Limb (tissue), 2 donors: Measurements from ENCODE around the gene SAMD4A.
"Not testable (repeated sequence)": the region's sequence is repeated elsewhere in the genome, so short reads cannot be mapped to it uniquely, and the experiment has no call there.

ENCODE experiments used
- DNase-seq, 2 donors: peaks; one replicate each; pipeline ENCODE4 v3.0.0-alpha.2; 2016; ENCODE audit errors: extremely low spot score in 2 of 2

SAMD4A gene

DNA sequence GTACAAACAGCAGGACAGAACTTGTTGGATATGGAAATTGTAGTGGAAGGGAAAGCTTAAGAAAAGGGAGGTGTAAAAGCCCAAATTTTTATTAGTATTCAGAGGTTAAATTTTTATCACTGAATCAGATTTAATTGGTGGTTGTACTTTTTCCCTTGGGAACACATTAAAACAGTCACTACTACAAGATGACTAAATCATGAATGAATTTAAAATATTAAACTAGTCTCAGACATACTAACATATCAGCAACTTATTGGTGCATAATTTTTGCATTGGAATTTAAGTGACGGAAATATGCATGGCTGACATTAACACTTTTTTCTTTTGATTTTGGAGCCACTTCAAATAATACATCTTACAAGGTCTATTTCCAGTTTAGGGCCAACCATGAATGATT is 27.6 kb downstream of the SAMD4A start:
- no peak for DNase-seq

- DNase-seq = no peak
Observed at GRCh38 chr14:54597795-54598443, 31.0 kb downstream of the SAMD4A start.

DNA sequence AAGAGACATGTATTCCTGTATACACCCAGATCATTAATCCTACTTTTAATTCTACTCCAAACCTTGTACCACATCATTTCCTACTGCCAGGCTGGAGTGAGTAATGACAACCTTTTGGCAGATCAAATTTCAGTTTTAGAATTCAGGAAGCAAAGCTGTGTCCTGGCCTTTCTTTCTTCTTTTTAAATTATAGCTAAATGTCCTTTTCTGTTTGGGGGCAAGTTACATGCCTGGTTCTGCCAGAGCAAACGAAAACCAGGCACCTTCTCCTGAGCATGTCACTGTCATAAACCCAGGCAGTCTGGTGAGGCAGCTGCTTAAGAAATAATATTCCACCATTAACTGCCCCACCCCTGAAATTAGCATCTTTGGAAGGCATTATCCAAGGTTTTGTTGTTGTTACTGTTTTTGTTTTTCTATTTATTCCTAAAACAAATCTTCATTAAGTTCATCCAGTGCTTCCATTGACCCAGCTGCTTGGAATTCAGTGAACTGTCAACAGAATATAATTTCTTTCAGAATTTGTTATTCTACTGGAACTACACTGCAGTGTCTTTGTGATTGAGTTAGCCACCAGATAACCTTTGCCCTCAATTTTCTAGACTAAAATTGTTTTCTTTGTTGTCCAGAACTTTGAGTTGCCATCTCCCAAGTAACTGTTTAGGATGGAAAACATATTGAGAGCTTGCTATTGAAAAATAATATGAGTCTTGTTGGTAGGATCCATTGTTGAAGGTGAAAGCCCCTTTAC is 33.2 kb downstream of the SAMD4A start:
- no peak for DNase-seq

GRCh38 chr14:54600717-54601109 is 33.8 kb downstream of the SAMD4A start:
- DNase-seq = no peak

GRCh38 chr14:54603362-54603761 is 36.4 kb downstream of the SAMD4A start:
- DNase-seq = no peak

GRCh38 chr14:54606178-54606577 is 39.2 kb downstream of the SAMD4A start:
- no peak for DNase-seq

DNA sequence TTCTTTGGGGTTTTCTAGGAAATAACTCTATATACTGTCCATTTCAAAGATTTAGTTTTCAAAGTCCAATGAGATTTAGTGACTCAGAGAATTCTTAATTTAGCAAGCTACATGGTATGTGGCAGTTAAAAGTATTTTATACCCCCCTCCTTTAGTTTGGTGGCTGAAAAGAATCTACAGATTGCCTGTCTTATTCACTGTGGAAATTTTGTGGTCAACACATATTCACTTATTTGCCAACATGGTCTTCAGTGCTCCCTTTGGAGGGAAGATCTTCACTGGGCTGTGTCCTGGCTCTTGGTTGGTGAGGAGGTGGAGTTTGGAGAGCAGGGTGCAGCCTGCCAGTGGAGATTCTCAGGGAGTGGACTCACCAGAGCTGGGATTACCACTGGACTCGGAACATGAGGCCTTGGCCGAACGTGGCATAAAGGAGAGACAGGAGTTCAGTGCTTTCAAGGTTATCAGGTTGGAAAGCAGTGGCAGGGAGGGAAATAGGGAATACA is 39.8 kb downstream of the SAMD4A start:
- no peak for DNase-seq

DNA sequence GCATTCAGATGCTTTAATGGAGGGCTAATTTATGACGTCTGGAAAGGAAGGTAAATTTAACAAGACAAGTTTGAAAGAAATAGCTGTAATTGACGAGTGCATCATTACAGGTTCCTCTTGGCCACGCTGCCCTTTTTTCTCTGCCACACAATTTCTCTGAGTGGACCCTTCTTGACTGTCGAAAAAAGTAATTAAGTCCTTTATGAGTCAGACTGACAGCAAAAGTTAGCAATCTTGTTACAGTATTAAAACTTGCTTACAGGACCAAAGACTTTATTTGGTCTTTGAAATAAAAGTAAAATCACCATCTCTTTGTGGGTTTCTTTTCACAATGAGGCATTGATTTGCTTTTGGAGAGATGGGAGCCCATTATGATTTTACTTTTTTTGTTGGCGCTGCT is 42.6 kb downstream of the SAMD4A start:
- no peak for DNase-seq

DNA sequence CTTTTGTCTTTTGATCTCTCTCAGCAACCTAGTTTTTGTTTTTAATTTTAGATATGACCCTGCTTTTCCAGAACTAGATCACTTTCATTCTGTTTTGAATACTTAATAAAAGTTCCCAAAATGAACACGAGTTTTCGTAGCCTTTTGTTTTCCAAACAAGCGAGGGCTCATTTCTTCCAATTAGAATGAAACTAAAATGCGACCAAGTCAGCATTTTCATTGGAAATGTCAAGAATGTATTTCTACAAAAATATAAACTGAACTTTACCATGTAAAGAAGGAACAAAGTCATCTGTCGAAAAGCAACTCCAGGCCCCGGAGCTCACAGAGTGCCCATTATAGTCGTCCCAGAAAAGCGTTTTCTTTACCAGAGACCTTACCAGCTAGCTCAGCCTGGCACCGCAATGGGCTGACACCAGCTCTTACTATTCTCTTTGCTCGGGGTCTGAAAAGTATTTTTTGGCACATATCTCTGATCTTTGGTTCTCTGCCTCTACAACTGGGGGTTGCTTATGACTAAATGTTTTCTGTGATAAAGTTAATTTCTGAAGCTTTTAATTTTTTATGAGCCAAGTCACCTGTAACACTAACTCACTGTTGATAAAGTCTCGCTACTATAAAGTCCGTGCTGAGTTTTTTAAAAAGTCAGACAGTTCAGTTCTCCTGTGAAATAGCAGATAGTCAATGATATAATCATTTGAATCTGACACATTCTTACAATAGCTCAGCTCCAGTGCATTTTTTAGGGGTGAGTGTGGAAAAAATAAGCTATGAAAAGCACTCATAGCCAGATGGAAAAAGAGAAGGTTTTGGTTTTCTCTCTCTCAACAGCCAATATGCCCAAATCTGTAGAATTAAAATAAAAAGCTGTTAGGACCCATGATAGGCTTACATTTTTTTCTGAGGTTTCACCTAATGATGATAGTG is 43.4 kb downstream of the SAMD4A start:
- no peak for DNase-seq

- no peak for DNase-seq
Observed at GRCh38 chr14:54614296-54614695, 47.4 kb downstream of the SAMD4A start.

DNA sequence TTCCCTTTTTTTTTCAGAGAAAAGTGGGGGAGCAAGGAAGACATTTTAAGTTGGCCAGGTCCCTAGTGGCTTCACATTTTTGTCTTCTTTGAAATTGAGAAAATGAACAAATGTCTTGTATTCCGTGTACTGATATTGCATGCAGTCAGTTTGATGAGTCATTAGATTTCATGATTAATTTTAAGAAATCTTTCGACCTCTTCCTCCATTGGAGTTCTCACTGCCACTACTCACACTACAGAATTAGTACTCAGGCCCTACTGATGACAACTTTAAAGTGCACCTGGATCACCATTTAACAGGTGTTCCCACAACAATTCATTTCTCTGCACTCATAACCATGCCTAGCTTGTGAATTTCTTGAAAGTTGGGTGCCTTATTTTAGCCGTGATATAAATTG is 50.5 kb downstream of the SAMD4A start:
- DNase-seq = no peak

- no peak for DNase-seq
Observed at GRCh38 chr14:54621686-54622085, 54.8 kb downstream of the SAMD4A start.

DNA sequence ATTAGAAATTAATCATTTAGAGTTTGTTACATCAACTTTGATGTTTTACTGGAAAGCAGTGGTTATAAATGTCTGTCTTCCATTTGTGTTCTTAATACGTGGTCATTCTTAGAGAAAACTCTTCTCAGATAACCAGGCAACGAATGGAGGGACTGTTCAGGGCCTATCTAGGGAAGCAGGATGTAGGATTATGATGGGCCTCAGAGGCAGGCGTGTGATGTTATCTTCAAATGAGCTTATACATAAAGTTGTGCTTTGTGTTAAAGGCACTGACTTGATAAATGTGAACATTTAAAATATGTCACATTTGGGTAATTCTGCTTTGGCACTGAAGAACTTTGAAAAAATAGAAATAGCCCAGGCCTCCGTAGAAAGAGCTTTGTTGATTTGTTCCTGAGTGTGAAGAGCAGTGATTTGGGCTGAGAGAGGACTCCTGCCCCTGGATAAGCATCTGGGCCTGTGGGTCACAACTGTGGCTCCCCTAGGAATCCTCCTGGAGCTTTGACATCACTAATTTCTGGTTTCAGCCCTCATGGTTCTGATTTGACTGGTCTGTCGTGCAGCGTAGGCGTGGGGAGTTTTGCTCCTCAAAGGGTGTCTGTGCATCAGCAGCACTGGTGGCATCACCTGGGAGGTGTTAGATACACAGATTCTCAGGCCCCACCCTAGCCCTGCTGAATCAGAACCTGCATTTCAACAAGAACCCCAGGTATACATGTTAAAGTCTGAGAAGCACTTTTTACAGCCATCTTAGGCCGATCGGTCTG is 55.4 kb downstream of the SAMD4A start:
- no peak for DNase-seq

DNA sequence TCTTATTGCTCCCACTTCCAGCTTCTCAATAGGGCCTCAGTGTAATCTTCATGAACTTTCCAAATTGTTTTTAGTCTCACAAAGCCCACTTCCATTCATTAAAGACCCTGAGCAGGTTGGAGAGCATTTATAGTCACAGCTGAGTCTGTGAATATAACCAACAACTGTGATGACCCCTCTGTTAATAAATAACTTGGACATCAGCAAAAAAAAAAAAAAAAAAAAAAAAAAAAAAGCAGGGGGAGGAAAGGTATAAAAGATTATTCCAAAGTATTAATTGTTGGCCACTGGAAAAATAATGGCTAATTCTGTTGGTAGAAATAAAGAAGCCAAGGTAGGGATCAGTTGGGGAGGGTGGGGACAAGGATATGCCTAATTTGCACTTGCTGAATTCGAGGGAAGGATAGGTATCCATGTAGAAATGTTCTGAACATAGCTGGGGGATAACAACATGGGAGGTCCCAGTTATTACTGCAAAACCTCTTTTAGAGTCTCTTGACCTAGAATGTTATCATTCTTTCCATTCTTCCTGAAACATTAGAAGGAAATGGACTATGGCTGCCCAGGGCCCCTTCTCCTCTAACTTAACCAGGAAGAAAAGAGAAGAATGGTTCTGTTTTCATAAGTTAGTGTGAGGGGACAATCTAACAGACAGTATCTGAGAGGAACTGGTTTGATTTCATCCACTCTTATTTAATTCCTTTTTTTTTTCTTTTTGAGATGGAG is 56.5 kb downstream of the SAMD4A start:
- DNase-seq = no peak

GRCh38 chr14:54624005-54624358 is 57.1 kb downstream of the SAMD4A start:
- not testable (repeated sequence) for DNase-seq

DNA sequence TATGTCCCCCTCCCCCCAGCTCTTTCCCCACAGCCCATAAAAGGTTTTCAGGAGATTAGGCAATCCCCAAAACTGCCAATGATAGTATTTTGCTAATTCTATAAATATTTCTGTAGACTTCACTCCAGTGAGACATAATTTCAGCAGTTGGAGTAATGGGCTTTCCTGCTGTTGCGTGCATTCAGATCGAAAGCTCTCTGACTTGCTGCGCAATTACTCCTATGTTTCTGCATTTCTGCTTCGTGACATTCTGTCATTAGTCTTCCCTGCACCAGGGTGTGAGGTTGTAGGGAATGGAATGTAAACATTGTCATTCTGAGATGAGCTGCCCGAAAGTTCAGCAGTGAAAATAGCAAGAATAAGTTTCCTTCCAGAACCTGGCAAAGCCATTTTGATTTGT is 58.2 kb downstream of the SAMD4A start:
- no peak for DNase-seq

- DNase-seq = no peak
Observed at GRCh38 chr14:54627219-54627539, 60.3 kb downstream of the SAMD4A start.

GRCh38 chr14:54627540-54628363 is 60.8 kb downstream of the SAMD4A start:
- peak; percentile 71 to 89 for DNase-seq

GRCh38 chr14:54629183-54629582 is 62.3 kb downstream of the SAMD4A start:
- no peak for DNase-seq
